Prostate gland (tissue), 2 donors: Measurements from ENCODE around the gene CCDC192.

Experiments used
- POLR2AphosphoS5 ChIP-seq: sonication (generic); formaldehyde crosslinking; IDR thresholded peaks from one replicate; pipeline ENCODE4 v1.6.1; 2017; ENCODE audit warnings: antibody characterized with exemption
- TF ChIP-seq, protein P1 (sequence below), 4 experiments: fragments of 200-600 bp in 2 of 4; fragments of 450-650 bp in 2 of 4; sonication (generic) in 2 of 4; IDR thresholded peaks; 1 replicate in 3 of 4; 2 replicates in 1 of 4; pipeline ENCODE4 v1.5.1; 2016 to 2019; ENCODE audit warnings: antibody characterized with exemption in 4 of 4, mild to moderate bottlenecking in 2 of 4, moderate library complexity in 2 of 4

DNA sequence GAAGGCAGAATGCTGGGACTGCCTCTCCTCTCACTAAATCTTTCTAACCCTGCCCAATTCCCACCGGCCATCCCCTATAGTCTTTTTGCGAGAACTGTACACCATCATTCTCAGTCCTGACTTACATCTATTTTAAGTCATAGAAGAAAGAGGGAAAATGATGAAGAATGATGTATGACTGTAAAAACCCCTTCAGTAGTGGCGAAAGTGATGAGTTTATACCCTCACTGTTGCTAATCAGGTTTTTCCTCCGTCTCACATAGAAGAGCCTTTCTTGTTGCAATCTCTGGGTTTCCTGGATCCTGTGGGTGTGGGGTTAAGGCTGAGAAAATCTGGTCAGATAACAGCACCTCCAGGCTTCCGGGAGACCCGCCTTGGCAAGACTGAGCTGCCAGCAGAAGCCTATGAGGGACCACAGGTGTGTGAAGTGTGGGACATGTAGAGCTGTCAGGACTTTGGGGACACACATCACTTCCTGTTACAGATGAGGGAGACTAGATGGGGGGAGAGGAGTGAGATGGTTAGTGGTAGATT lies 233.3 kb downstream of the CCDC192 start:
- TF ChIP-seq, protein P1, sequence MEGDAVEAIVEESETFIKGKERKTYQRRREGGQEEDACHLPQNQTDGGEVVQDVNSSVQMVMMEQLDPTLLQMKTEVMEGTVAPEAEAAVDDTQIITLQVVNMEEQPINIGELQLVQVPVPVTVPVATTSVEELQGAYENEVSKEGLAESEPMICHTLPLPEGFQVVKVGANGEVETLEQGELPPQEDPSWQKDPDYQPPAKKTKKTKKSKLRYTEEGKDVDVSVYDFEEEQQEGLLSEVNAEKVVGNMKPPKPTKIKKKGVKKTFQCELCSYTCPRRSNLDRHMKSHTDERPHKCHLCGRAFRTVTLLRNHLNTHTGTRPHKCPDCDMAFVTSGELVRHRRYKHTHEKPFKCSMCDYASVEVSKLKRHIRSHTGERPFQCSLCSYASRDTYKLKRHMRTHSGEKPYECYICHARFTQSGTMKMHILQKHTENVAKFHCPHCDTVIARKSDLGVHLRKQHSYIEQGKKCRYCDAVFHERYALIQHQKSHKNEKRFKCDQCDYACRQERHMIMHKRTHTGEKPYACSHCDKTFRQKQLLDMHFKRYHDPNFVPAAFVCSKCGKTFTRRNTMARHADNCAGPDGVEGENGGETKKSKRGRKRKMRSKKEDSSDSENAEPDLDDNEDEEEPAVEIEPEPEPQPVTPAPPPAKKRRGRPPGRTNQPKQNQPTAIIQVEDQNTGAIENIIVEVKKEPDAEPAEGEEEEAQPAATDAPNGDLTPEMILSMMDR (IDR thresholded peaks at IDR 0.05) = no peak
- TF ChIP-seq POLR2AphosphoS5 = no peak
